SU-DHL-6 (cell line): ENCODE measurements around the gene PBLD.

Experiments used
- H2AFZ ChIP-seq: fragments of 200-600 bp; sonication (generic); 2 replicates; pipeline ENCODE4 v1.6.1; 2014; ENCODE audit warnings: low read depth, mild to moderate bottlenecking, moderate library complexity, mixed read lengths, antibody characterized with exemption, low read length; ENCODE audit not compliant: severe bottlenecking
- H3F3A ChIP-seq: fragments of 200-600 bp; shearing (Covaris generic); 2 replicates; pipeline ENCODE4 v1.6.0; 2016; ENCODE audit warnings: antibody characterized with exemption, mild to moderate bottlenecking; ENCODE audit not compliant: insufficient read depth
- H3K27ac ChIP-seq: fragments of 200-600 bp; sonication (generic); 2 replicates; pipeline ENCODE4 v1.5.1; 2016; ENCODE audit warnings: low read depth, mild to moderate bottlenecking, low read length, moderate library complexity, mixed read lengths
- H3K27me3 ChIP-seq: fragments of 200-600 bp; sonication (generic), shearing (Covaris generic); 2 replicates; pipeline ENCODE4 v1.6.0; 2014; ENCODE audit warnings: mild to moderate bottlenecking, low read length
- H3K36me3 ChIP-seq: fragments of 200-600 bp; sonication (generic); 2 replicates; pipeline ENCODE4 v1.6.1; 2014; ENCODE audit warnings: mild to moderate bottlenecking, low read length, mixed read lengths
- H3K4me2 ChIP-seq: fragments of 300-600, 200-600 bp; shearing (Covaris generic), sonication (generic); 2 replicates; pipeline ENCODE4 v1.6.0; 2014; ENCODE audit warnings: low read length, low read depth, mild to moderate bottlenecking; ENCODE audit not compliant: poor library complexity, severe bottlenecking
- H3K4me3 ChIP-seq: fragments of 200-600 bp; sonication (generic); 2 replicates; pipeline ENCODE4 v1.5.1; 2014; ENCODE audit warnings: antibody characterized with exemption, low read length, mild to moderate bottlenecking, mixed read lengths; ENCODE audit not compliant: insufficient read depth, poor library complexity, severe bottlenecking
- H3K79me2 ChIP-seq: fragments of 200-600 bp; sonication (generic); 2 replicates; pipeline ENCODE4 v1.6.1; 2014; ENCODE audit warnings: mild to moderate bottlenecking, low read length, moderate library complexity; ENCODE audit not compliant: insufficient read depth
- H3K9ac ChIP-seq: fragments of 200-600 bp; sonication (generic); 2 replicates; pipeline ENCODE4 v1.7.0; 2014; ENCODE audit warnings: mild to moderate bottlenecking, low read length
- H3K9me2 ChIP-seq: fragments of 200-600 bp; sonication (generic); replicated peaks from 2 replicates; pipeline ENCODE4 v1.6.1; 2014; ENCODE audit warnings: low read length; ENCODE audit not compliant: insufficient read depth
- H3K9me3 ChIP-seq: fragments of 200-600 bp; sonication (generic); 2 replicates; pipeline ENCODE4 v1.6.1; 2014; ENCODE audit warnings: low read length, mixed read lengths; ENCODE audit not compliant: insufficient read depth
- H4K20me1 ChIP-seq: fragments of 200-600 bp; sonication (generic); 2 replicates; pipeline ENCODE4 v1.6.1; 2014; ENCODE audit warnings: low read depth, mild to moderate bottlenecking, antibody characterized with exemption, low read length, moderate library complexity, mixed read lengths
- EZH2phosphoT487 ChIP-seq: fragments of 200-600 bp; sonication (generic), shearing (Covaris generic); conservative IDR thresholded peaks from 2 replicates; pipeline ENCODE4 v1.6.1; 2018; ENCODE audit warnings: mild to moderate bottlenecking, antibody characterized with exemption, low read length, moderate library complexity, mixed read lengths
- TF ChIP-seq, protein P1 (sequence below): fragments of 200-600 bp; sonication (generic); IDR thresholded peaks from one replicate; pipeline ENCODE4 v1.5.1; 2017; ENCODE audit warnings: antibody characterized with exemption, mild to moderate bottlenecking, low read length, moderate library complexity; ENCODE audit not compliant: insufficient read depth, poor library complexity, severe bottlenecking

The PBLD gene

DNA sequence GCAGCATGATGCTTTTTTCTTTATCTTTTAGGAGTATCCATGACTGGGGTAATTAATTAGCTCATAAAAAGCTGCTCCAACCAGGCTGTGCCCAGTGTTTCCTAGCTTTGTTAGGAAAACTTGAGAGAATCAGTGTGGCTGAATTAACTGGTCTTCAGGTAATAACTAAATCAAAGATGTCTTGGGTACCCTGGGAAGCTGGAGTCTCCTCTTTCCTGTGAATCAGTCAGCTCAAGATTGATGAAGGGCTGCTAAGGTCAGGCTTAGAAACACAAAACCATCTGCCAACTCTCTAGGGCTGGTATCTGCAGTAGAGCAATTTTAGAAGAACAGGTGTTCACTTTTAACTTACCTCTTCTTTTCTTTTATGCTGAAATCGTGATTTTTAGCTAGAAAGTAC is 79.4 kb downstream of the PBLD start:
- Histone ChIP-seq H2AFZ (no peak overlapping the region), H3K27ac (no peak overlapping the region), H3K27me3 (no peaks in the 10 kb centered on the region)

DNA sequence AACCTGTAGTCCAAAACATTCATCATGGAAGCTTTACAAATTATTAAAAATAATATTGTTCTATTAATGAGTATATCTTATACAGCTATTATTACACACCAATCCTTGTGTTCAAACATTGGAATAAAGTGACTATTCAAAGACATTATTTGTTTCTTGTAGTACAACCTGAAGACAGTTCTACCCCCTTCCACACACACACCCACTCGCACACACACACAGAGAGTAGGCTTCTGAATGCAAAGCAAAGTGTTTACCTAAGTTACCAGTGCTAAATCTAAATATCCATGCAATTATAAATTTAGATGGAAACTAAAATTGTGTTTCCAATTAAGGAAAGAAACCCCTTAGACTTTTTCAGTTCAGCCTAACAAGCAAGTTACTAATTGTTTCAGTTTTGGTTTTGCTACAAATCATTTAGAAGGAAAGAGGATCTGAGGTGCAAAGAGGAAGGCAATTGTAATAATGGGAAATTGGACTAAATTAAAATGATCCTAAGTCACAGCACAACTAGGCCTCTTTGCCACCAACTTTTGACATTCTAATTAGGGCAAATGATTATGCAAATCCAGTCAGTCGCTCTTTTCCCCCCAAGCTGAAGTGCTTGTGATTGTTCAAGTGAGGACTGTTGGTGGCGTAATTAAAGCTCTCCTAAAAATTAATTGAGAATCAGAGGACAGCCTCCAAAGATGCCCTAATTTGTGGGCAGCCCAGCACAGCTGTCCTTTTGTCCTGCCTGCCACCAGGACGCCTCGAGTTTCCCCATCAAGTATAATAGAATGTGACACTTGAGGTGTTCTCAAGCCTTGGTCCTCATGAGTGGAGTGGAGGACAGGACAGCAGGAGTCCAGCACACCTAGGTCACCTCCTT is 80.9 kb downstream of the PBLD start:
- H3K4me3 ChIP-seq = no peak overlapping the region
- TF ChIP-seq EZH2phosphoT487 = no peak
- TF ChIP-seq, protein P1, sequence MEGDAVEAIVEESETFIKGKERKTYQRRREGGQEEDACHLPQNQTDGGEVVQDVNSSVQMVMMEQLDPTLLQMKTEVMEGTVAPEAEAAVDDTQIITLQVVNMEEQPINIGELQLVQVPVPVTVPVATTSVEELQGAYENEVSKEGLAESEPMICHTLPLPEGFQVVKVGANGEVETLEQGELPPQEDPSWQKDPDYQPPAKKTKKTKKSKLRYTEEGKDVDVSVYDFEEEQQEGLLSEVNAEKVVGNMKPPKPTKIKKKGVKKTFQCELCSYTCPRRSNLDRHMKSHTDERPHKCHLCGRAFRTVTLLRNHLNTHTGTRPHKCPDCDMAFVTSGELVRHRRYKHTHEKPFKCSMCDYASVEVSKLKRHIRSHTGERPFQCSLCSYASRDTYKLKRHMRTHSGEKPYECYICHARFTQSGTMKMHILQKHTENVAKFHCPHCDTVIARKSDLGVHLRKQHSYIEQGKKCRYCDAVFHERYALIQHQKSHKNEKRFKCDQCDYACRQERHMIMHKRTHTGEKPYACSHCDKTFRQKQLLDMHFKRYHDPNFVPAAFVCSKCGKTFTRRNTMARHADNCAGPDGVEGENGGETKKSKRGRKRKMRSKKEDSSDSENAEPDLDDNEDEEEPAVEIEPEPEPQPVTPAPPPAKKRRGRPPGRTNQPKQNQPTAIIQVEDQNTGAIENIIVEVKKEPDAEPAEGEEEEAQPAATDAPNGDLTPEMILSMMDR = no peak
- H4K20me1 ChIP-seq = no peaks in the 10 kb centered on the region
- H3K9me2 ChIP-seq = no peaks in the 10 kb centered on the region
- no peak overlapping the region for H3K9ac ChIP-seq
- H3K9me3 ChIP-seq = no peaks in the 10 kb centered on the region
- no peaks in the 10 kb centered on the region for H3K27me3 ChIP-seq
- H3K27ac ChIP-seq = no peak overlapping the region
- H2AFZ ChIP-seq = no peak overlapping the region
- no peaks in the 10 kb centered on the region for H3K79me2 ChIP-seq
- H3F3A ChIP-seq = no peaks in the 10 kb centered on the region
- no peaks in the 10 kb centered on the region for H3K36me3 ChIP-seq
- no peak overlapping the region for H3K4me2 ChIP-seq

More for the DNA sequence above, 79.4 kb downstream of the PBLD start:
- Histone ChIP-seq H4K20me1 (no peaks in the 10 kb centered on the region), H3K9ac (no peak overlapping the region), H3K4me2 (no peak overlapping the region), H3K36me3 (no peaks in the 10 kb centered on the region), H3K9me3 (no peaks in the 10 kb centered on the region), H3K9me2 (no peaks in the 10 kb centered on the region), H3F3A (no peaks in the 10 kb centered on the region), H3K4me3 (no peak overlapping the region), H3K79me2 (no peaks in the 10 kb centered on the region)
- TF ChIP-seq, protein P1 = no peak
- no peak for TF ChIP-seq EZH2phosphoT487

- no peak overlapping the region for H3K9ac ChIP-seq
- no peak overlapping the region for H3K4me2 ChIP-seq
- no peak overlapping the region for H3K27ac ChIP-seq
- no peak overlapping the region for H2AFZ ChIP-seq
- no peaks in the 10 kb centered on the region for H3K9me2 ChIP-seq
- no peaks in the 10 kb centered on the region for H3K36me3 ChIP-seq
- TF ChIP-seq, protein P1 = no peak
- no peak for TF ChIP-seq EZH2phosphoT487
- no peaks in the 10 kb centered on the region for H3K79me2 ChIP-seq
- H4K20me1 ChIP-seq = no peaks in the 10 kb centered on the region
- no peaks in the 10 kb centered on the region for H3F3A ChIP-seq
- no peaks in the 10 kb centered on the region for H3K27me3 ChIP-seq
- H3K4me3 ChIP-seq = no peak overlapping the region
- no peaks in the 10 kb centered on the region for H3K9me3 ChIP-seq
Measured at GRCh38 chr10:68251151-68251550, 81.6 kb downstream of the PBLD start.
